ENCODE data around the gene ZNF200. TPM values are rescaled to one million over a fixed set of nuclear protein-coding genes. Genes with fewer than 3 reads are reported as not detected.
"Not testable (repeated sequence)": the region's sequence is repeated elsewhere in the genome, so short reads cannot be mapped to it uniquely, and the experiment has no call there.

Gene ZNF200
- total and polyA plus RNA-seq, 5 donors: 2.9 to 7.9 (median 5.5) TPM

DNA sequence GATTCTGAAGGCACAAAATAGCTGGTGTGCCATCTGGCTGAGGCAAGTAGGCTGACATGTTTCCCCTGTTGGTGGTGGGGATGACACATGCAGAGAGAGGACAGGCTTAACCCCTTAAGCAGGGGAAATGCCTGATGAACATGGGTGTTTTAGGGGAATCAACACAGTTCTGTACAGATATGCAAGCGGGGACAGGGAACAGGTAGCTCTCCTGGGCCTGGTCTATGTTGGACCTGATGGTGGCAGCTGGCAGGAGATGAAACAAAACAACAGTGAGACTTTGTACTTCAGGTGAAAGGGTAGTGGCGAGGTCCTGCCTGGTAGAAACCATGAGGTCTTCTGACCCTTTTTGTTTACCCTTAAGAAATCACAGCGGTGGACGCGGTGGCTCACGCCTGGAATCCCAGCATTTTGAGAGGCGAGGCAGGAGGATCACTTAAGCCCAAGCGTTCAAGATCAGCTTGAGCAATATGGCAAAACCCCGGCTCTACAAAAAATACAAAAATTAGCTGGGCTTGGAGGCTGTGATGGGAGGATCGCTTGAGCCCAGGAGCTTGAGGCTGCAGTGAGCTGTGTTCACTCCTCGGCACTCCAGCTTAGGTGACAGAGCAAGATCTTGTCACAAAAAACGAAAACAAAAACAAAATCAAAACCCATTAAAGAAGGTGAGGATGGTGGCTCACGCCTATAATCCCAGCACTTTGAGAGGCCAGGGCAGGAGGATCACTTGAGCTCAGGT is 36.5 kb downstream of the ZNF200 start:
- DNase-seq (no peak), ATAC-seq (no peak)
- Histone ChIP-seq H3K27me3 (ENCODE audit: control insufficient read depth, insufficient read depth) (peaks cover 5% of the 10 kb centered on the region), H3K9me3 (ENCODE audit: control insufficient read depth, low read length) (peaks cover 2% of the 10 kb centered on the region), H3K4me3 (ENCODE audit: low read length) (no peak overlapping the region), H3K4me1 (ENCODE audit: control insufficient read depth, insufficient read depth, low read length) (no peaks in the 10 kb centered on the region), H3K27ac (ENCODE audit: low read length) (no peak overlapping the region)
- 74% methylated on average over 13 of the region's 13 CpGs for WGBS
- intact Hi-C loops (cut with DNase I): no loop called here

DNA sequence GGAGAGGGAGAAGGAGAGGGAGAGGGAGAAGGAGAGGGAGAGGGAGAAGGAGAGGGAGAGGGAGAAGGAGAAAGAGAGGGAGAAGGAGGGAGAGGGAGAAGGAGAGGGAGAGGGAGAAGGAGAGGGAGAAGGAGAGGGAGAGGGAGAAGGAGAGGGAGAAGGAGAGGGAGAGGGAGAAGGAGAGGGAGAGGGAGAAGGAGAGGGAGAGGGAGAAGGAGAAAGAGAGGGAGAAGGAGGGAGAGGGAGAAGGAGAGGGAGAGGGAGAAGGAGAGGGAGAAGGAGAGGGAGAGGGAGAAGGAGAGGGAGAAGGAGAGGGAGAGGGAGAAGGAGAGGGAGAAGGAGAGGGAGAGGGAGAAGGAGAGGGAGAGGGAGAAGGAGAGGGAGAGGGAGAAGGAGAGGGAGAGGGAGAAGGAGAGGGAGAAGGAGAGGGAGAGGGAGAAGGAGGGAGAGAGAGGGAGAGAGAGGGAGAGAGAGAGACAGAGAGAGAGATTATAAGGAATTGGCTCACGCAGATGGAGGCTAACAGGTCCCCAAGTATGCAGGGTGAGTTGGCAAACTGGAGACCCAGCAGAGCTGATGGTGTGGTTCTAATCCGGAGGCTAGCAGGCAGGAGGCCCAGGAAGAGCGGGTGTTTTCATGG is 37.1 kb downstream of the ZNF200 start:
- H3K27ac ChIP-seq (ENCODE audit: low read length); intact Hi-C loops (cut with DNase I); H3K4me3 ChIP-seq (ENCODE audit: low read length); DNase-seq; H3K27me3 ChIP-seq (ENCODE audit: control insufficient read depth, insufficient read depth); H3K4me1 ChIP-seq (ENCODE audit: control insufficient read depth, insufficient read depth, low read length); H3K9me3 ChIP-seq (ENCODE audit: control insufficient read depth, low read length); ATAC-seq: not testable (repeated sequence)
- 60% methylated on average over 3 of the region's 3 CpGs for WGBS

DNA sequence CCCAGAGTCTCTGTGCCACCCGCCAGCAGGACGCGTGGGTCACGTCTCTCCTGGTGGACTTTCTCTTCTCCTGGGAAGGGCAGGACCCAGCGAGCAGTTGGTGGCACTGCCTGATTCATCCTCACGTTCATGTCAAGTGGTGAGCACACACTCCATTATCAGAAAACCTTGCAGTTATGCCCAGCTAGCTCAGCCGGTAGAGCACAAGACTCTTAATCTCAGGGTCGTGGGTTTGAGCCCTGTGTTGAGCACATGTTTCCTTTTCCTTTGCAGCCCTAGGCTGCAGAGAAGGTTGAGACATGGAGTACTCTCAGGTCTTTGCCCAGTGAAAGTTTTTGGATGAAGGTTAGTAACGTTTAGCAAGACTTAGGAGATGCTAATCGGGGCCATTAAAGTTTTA is 39.0 kb downstream of the ZNF200 start:
- H3K9me3 ChIP-seq (ENCODE audit: control insufficient read depth, low read length): no peaks in the 10 kb centered on the region
- 65% methylated on average over 10 of the region's 10 CpGs for WGBS
- H3K4me1 ChIP-seq (ENCODE audit: control insufficient read depth, insufficient read depth, low read length): no peaks in the 10 kb centered on the region
- peaks cover 5% of the 10 kb centered on the region for H3K27me3 ChIP-seq (ENCODE audit: control insufficient read depth, insufficient read depth)
- no peak for DNase-seq
- no peak for ATAC-seq
- H3K4me3 ChIP-seq (ENCODE audit: low read length): no peak overlapping the region
- intact Hi-C loops (cut with DNase I): no loop called here
- H3K27ac ChIP-seq (ENCODE audit: low read length): no peak overlapping the region

DNA sequence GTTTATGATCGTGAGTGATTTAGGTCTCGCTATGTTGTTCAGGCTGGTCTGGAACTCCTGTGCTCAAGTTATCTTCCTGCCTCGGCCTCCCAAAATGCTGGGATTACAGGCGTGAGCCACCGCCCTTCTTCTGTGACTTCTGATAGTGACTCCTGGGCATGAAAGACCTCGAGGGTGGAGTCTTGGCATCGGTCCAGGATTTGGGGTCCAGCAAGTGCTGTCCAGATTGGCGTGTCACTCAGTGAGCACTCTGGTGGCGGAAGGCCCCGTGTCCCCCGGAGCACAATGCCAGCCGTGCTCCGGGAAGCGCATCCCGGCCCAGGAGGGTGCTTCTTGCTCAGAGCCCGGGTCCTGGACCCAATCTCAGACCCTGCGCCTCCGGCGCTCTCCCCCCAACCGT is 40.2 kb downstream of the ZNF200 start:
- Histone ChIP-seq H3K4me1 (ENCODE audit: control insufficient read depth, insufficient read depth, low read length) (no peaks in the 10 kb centered on the region), H3K4me3 (ENCODE audit: low read length) (no peak overlapping the region), H3K9me3 (ENCODE audit: control insufficient read depth, low read length) (no peaks in the 10 kb centered on the region), H3K27me3 (ENCODE audit: control insufficient read depth, insufficient read depth) (peaks cover 5% of the 10 kb centered on the region), H3K27ac (ENCODE audit: low read length) (no peak overlapping the region)
- 81% methylated on average over 20 of the region's 20 CpGs for WGBS
- intact Hi-C loops (cut with DNase I): no loop called here
- no peak for DNase-seq
- ATAC-seq: no peak

GRCh38 chr16:3193221-3194212 is 41.4 kb downstream of the ZNF200 start:
- H3K9me3 ChIP-seq (ENCODE audit: control insufficient read depth, low read length): no peaks in the 10 kb centered on the region
- WGBS: 72% methylated on average over 49 of the region's 49 CpGs
- no peak overlapping the region for H3K4me3 ChIP-seq (ENCODE audit: low read length)
- peaks cover 5% of the 10 kb centered on the region for H3K27me3 ChIP-seq (ENCODE audit: control insufficient read depth, insufficient read depth)
- H3K27ac ChIP-seq (ENCODE audit: low read length): no peak overlapping the region
- intact Hi-C loops (cut with DNase I): no loop called here
- DNase-seq (no peak), ATAC-seq (no peak)
- H3K4me1 ChIP-seq (ENCODE audit: control insufficient read depth, insufficient read depth, low read length): no peaks in the 10 kb centered on the region

DNA sequence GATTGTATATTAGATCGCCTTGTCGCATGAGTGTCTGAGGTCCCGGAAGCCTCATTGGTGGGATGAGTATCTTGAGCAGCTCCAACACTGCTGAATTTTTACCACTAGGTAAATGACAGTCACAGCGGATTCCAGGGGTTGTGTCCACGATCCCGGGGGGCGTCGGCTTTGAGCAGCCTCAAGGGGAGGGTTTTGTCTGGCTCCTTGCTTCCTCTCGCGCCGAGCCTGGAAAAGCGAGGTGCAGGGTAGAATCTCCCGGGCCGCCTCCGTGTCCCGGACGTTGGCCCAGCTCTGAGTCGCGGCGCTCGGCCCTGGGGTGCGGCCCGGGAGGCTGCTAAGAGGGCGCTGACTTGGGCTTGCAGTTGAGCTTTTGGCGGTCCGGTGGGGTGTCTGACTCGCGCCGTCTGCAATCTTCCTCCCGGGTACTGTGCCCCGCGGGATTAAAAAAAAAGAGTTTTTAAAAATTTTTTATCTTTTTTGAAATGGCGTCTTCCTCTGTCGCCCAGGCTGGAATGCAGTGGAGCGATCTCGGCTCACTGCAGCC is 42.4 kb downstream of the ZNF200 start:
- Histone ChIP-seq H3K27ac (ENCODE audit: low read length) (no peak overlapping the region), H3K9me3 (ENCODE audit: control insufficient read depth, low read length) (no peaks in the 10 kb centered on the region), H3K27me3 (ENCODE audit: control insufficient read depth, insufficient read depth) (peaks cover 5% of the 10 kb centered on the region), H3K4me1 (ENCODE audit: control insufficient read depth, insufficient read depth, low read length) (no peaks in the 10 kb centered on the region), H3K4me3 (ENCODE audit: low read length) (no peak overlapping the region)
- DNase-seq (no peak), ATAC-seq (no peak)
- 40% methylated on average over 36 of the region's 36 CpGs for WGBS
- intact Hi-C loops (cut with DNase I): no loop called here

GRCh38 chr16:3190949-3191353 is 44.0 kb downstream of the ZNF200 start:
- no peak overlapping the region for H3K27ac ChIP-seq (ENCODE audit: low read length)
- 10% methylated on average over 16 of the region's 16 CpGs for WGBS
- H3K27me3 ChIP-seq (ENCODE audit: control insufficient read depth, insufficient read depth): peaks cover 5% of the 10 kb centered on the region
- no peaks in the 10 kb centered on the region for H3K4me1 ChIP-seq (ENCODE audit: control insufficient read depth, insufficient read depth, low read length)
- no peak for DNase-seq
- ATAC-seq: no peak
- H3K4me3 ChIP-seq (ENCODE audit: low read length): no peak overlapping the region
- intact Hi-C loops (cut with DNase I): no loop called here
- no peaks in the 10 kb centered on the region for H3K9me3 ChIP-seq (ENCODE audit: control insufficient read depth, low read length)

- no peaks in the 10 kb centered on the region for H3K9me3 ChIP-seq (ENCODE audit: control insufficient read depth, low read length)
- no peak overlapping the region for H3K27ac ChIP-seq (ENCODE audit: low read length)
- no peak overlapping the region for H3K4me3 ChIP-seq (ENCODE audit: low read length)
- peaks cover 5% of the 10 kb centered on the region for H3K27me3 ChIP-seq (ENCODE audit: control insufficient read depth, insufficient read depth)
- intact Hi-C loops (cut with DNase I): no loop called here
- DNase-seq: no peak
- ATAC-seq: no peak
- no peaks in the 10 kb centered on the region for H3K4me1 ChIP-seq (ENCODE audit: control insufficient read depth, insufficient read depth, low read length)
- WGBS: 20% methylated on average over 11 of the region's 11 CpGs
Measured at GRCh38 chr16:3189869-3190268, 45.1 kb downstream of the ZNF200 start.

- H3K27me3 ChIP-seq (ENCODE audit: control insufficient read depth, insufficient read depth): peaks cover 2% of the 10 kb centered on the region
- H3K4me3 ChIP-seq (ENCODE audit: low read length): no peak overlapping the region
- no peaks in the 10 kb centered on the region for H3K9me3 ChIP-seq (ENCODE audit: control insufficient read depth, low read length)
- intact Hi-C loops (cut with DNase I): no loop called here
- H3K27ac ChIP-seq (ENCODE audit: low read length): no peak overlapping the region
- H3K4me1 ChIP-seq (ENCODE audit: control insufficient read depth, insufficient read depth, low read length): no peaks in the 10 kb centered on the region
- DNase-seq (no peak), ATAC-seq (peak; percentile 33 to 54)
- WGBS: 2% methylated on average over 61 of the region's 61 CpGs
Measured at GRCh38 chr16:3188925-3189825, 45.8 kb downstream of the ZNF200 start.

DNA sequence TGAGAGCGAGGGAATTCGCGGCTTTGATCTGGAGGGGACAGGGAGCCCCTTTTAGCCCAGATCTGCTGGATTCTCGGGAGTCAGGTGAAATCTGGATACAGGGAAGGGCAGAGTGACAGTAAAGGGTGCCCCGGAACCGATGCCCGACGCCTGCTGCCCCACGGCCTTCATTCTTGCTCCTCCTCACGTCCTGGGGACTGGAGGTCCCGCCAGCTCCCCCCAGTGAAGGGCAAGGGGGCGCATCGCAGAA is 46.4 kb downstream of the ZNF200 start:
- DNase-seq: no peak
- Histone ChIP-seq H3K27me3 (ENCODE audit: control insufficient read depth, insufficient read depth) (no peaks in the 10 kb centered on the region), H3K4me1 (ENCODE audit: control insufficient read depth, insufficient read depth, low read length) (no peaks in the 10 kb centered on the region), H3K4me3 (ENCODE audit: low read length) (peak overlapping the region; percentile 2), H3K9me3 (ENCODE audit: control insufficient read depth, low read length) (no peaks in the 10 kb centered on the region), H3K27ac (ENCODE audit: low read length) (no peak overlapping the region)
- WGBS: under 1% methylated on average over 13 of the region's 13 CpGs
- intact Hi-C loops (cut with DNase I): no loop called here
- no peak for ATAC-seq
